Amniotic epithelial cell (primary cell): ENCODE measurements around the gene UVSSA.
"Not testable (repeated sequence)": the region's sequence is repeated elsewhere in the genome, so short reads cannot be mapped to it uniquely, and the experiment has no call there.

ENCODE experiments used
- DNase-seq: peaks from one replicate; pipeline ENCODE4 v3.0.0-alpha.2; 2010; ENCODE audit warnings: low read depth

UVSSA gene

GRCh38 chr4:1421657-1422056 lies 74.6 kb downstream of the UVSSA start:
- no peak for DNase-seq

- DNase-seq, result no peak
These were observed 80.0 kb downstream of the UVSSA start for GRCh38 chr4:1427010-1427409.

- DNase-seq, result not testable (repeated sequence)
These were observed 96.7 kb downstream of the UVSSA start for GRCh38 chr4:1443688-1444172.
